Effector memory CD8-positive, alpha-beta T cell (primary cell): ENCODE results near the gene SYT14.

Source experiments
- ATAC-seq: fragments of 150-1000 bp; cut with Tn5 transposase; replicated peaks from 2 replicates; pipeline ENCODE4 v1.10.0; 2021; ENCODE audit warnings: mild to moderate bottlenecking, moderate library complexity
- DNase-seq, 3 experiments: peaks; one replicate each; pipeline ENCODE4 v3.0.0; 2021
- H3K27ac Mint-ChIP-seq, 2 donors: one replicate each; pipeline ENCODE4 v1.8.0; 2022; ENCODE audit warnings: mild to moderate bottlenecking in 2 of 2, mixed read lengths in 2 of 2, moderate library complexity in 2 of 2
- H3K27me3 Mint-ChIP-seq, 2 donors: one replicate each; pipeline ENCODE4 v1.8.0; 2022; ENCODE audit warnings: mixed read lengths in 2 of 2
- H3K36me3 Mint-ChIP-seq: one replicate; pipeline ENCODE4 v1.8.0; 2022; ENCODE audit warnings: mild to moderate bottlenecking, moderate library complexity, mixed read lengths; ENCODE audit not compliant: insufficient read depth
- H3K4me1 Mint-ChIP-seq, 2 donors: one replicate each; pipeline ENCODE4 v1.8.0; 2022; ENCODE audit warnings: low read depth in 2 of 2, mixed read lengths in 2 of 2
- H3K4me3 Mint-ChIP-seq, 2 donors: one replicate each; pipeline ENCODE4 v1.8.0; 2022; ENCODE audit warnings: mild to moderate bottlenecking in 2 of 2, mixed read lengths in 2 of 2, moderate library complexity in 2 of 2
- H3K9me3 Mint-ChIP-seq, 2 donors: one replicate each; pipeline ENCODE4 v1.8.0; 2022; ENCODE audit warnings: mixed read lengths in 2 of 2

SYT14 gene

GRCh38 chr1:210218047-210218446 lies 280.0 kb downstream of the SYT14 start:
- peaks cover 38 to 51% of the 10 kb centered on the region in 2 donors for H3K27me3 Mint-ChIP-seq
- no peaks in the 10 kb centered on the region for H3K4me1 Mint-ChIP-seq
- H3K9me3 Mint-ChIP-seq = no peaks in the 10 kb centered on the region
- H3K27ac Mint-ChIP-seq = no peak overlapping the region
- DNase-seq = no peak
- no peak for ATAC-seq
- H3K36me3 Mint-ChIP-seq = peaks cover 3% of the 10 kb centered on the region
- no peak overlapping the region for H3K4me3 Mint-ChIP-seq
